COLO668 (cell line): ENCODE data around the gene ZNF335.
"Not testable (repeated sequence)": the region's sequence is repeated elsewhere in the genome, so short reads cannot be mapped to it uniquely, and the experiment has no call there.

ENCODE experiments used
- DNase-seq: peaks from one replicate; lab custom pipeline; 2025; ENCODE audit not compliant: unreplicated experiment; lab: John Stamatoyannopoulos, UW

The ZNF335 gene

GRCh38 chr20:45918182-45918737 lies 53.7 kb downstream of the ZNF335 start:
- DNase-seq, result no peak

DNA sequence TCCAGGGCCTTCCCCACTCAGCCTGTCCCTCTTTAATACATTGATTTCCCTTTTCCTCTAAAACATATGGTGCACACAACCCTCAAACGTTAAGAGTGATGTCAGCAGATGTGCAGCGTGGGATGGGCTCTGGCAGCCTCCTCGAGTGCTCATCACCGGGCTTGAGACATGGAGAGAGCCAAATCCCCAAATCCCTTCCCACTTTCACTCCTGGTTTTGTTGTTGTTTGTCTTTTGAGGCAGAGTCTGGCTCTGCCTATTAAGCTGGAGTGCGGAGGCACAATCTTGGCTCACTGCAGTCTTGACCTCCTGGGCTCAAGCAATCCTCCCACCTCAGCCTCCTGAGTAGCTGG lies 54.2 kb downstream of the ZNF335 start:
- no peak for DNase-seq

- DNase-seq, result no peak
Observed at GRCh38 chr20:45913116-45913515, 58.9 kb downstream of the ZNF335 start.

GRCh38 chr20:45912344-45912682 lies 59.7 kb downstream of the ZNF335 start:
- no peak for DNase-seq

GRCh38 chr20:45911486-45912343 lies 60.3 kb downstream of the ZNF335 start, which contains the start of gene PLTP:
PLTP (minus strand) TSS chr20:45912155; CDS start chr20:45911452, 703 bp downstream.
- DNase-seq, result no peak

- peak; percentile 10 for DNase-seq
Observed at GRCh38 chr20:45910670-45911485, 61.1 kb downstream of the ZNF335 start.

- DNase-seq, result no peak
Observed at GRCh38 chr20:45909817-45910669, 62.0 kb downstream of the ZNF335 start.

DNA sequence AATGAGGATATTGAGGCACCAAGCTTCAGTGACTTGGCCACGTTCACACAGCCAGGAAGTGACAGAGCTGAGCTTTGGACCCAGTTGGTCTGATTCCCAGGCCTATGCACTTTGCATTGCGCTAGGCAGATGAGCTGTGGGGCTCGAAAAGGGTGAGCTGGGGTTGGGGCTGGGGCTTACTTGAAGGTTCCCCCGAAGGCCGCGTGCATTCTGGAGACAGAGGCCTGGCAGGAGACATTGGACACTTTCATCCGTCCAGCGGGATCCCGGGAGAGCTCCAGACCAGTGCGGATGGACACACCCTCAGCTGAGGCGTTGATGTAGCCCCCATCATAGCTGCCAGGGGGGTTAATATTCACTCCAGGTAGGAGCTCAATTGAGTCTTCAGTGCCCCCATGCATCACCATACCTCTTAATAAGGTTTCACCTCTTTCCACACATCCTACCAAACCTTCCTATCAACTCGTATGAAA lies 62.6 kb downstream of the ZNF335 start:
- no peak for DNase-seq

- DNase-seq, result no peak
Observed at GRCh38 chr20:45908084-45908483, 63.9 kb downstream of the ZNF335 start.

GRCh38 chr20:45907219-45907948 lies 64.6 kb downstream of the ZNF335 start:
- no peak for DNase-seq

- DNase-seq, result no peak
Observed at GRCh38 chr20:45905505-45906079, 66.4 kb downstream of the ZNF335 start.

GRCh38 chr20:45904583-45905504 lies 67.2 kb downstream of the ZNF335 start:
- DNase-seq, result no peak

GRCh38 chr20:45902199-45902701 lies 69.8 kb downstream of the ZNF335 start:
- DNase-seq, result no peak

DNA sequence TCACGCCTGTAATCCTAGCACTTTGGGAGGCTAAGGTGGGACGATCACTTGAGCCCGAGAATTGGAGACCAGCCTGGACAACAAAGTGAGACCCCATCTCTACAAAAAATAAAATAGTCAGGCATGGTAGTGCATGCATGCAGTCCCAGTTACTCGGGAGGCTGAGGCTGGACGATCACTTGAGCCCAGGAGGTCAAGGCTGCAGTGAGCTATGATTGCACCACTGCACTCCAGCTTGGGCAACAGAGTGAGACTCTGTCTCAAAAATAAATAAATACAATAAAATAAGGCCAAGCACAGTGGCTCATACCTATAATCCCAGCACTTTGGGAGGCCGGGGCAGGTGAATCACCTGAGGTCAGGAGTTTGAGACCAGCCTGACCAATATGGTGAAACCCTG lies 70.7 kb downstream of the ZNF335 start:
- not testable (repeated sequence) for DNase-seq

DNA sequence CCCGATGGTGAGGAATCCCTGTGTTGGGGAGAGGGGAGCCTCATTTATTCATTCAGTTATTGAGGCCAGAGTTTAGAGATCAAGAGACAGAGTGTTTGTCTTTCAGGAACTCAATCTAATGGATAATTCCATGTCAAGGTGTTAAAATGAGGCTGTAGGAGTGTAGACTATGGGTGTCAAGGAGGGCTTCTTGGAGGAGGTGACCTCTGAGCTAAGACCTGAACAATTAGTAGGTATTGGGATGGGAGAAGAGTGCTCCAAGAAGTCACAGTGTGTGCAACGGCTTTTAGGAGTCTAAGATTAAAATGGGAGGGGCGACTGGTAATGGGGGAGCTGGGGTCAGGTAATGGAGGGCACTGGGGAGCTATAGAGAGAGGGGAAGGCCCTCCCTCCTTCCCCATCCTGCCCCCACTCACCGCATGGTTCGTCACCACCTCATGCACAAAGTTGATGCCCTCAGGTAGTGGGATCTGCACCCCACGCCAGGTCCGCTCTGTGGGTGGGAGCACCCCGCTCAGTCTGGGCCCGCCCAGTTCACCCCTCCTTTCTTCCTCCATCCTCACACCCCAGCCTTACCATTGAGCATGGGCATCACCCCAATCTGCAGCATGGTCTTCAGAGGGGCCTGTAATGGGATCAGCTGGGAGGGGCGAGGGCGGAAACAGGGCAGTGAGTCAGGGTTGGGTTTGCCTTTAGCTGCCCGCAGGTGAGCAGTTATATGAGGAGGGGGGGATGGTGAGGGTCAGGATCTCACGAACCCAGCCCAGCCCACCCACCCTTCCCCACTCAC lies 72.8 kb downstream of the ZNF335 start:
- no peak for DNase-seq
